CD14-positive monocyte (primary cell): Measurements from ENCODE around the gene C20orf144. TPM values are rescaled to one million over a fixed set of nuclear protein-coding genes. Genes with fewer than 3 reads are reported as not detected.

Experiments used
- DNase-seq, 3 donors: peaks; one replicate each; pipeline ENCODE4 v3.0.0-alpha.2; 2011 to 2022
- H2AFZ ChIP-seq: 2 replicates; pipeline ENCODE4 v1.6.0; 2012; ENCODE audit warnings: mild to moderate bottlenecking, low read depth, low read length, inconsistent platforms; ENCODE audit not compliant: insufficient read depth, poor library complexity, severe bottlenecking
- H3K27ac ChIP-seq, 2 donors: 1 replicate in 1 of 2; 2 replicates in 1 of 2; pipeline ENCODE4 v1.5.1; 2012 to 2013; ENCODE audit warnings: low read length in 2 of 2, control low read depth in 1 of 2, inconsistent platforms in 1 of 2, low read depth in 1 of 2, mild to moderate bottlenecking in 1 of 2
- H3K27me3 ChIP-seq, 2 donors: one replicate each; pipeline versions ENCODE4 v1.6.0 to v1.6.1; 2011 to 2013; ENCODE audit warnings: low read length in 2 of 2; ENCODE audit not compliant: control insufficient read depth in 2 of 2, insufficient read depth in 2 of 2
- H3K36me3 ChIP-seq, 2 donors: replicated peaks in 1 of 2; 1 replicate in 1 of 2; 2 replicates in 1 of 2; pipeline versions ENCODE4 v1.5.1 to v1.6.1; 2012 to 2013; ENCODE audit warnings: low read length in 2 of 2, control low read depth in 1 of 2, inconsistent platforms in 1 of 2, mild to moderate bottlenecking in 1 of 2; ENCODE audit not compliant: insufficient read depth in 2 of 2, control insufficient read depth in 1 of 2
- H3K4me1 ChIP-seq, 2 donors: 1 replicate in 1 of 2; 2 replicates in 1 of 2; pipeline versions ENCODE4 v1.5.1 to v1.6.1; 2012 to 2013; ENCODE audit warnings: low read length in 2 of 2, control low read depth in 1 of 2, inconsistent platforms in 1 of 2, mild to moderate bottlenecking in 1 of 2, moderate library complexity in 1 of 2; ENCODE audit not compliant: insufficient read depth in 2 of 2, control insufficient read depth in 1 of 2
- H3K4me2 ChIP-seq: replicated peaks from 2 replicates; pipeline ENCODE3; 2012; ENCODE audit warnings: low read length, moderate library complexity, mild to moderate bottlenecking; ENCODE audit not compliant: poor library complexity, severe bottlenecking; ENCODE audit errors: extremely low read depth
- H3K4me3 ChIP-seq, 3 experiments: fragments of 200-600 bp in 1 of 3; sonication (generic) in 1 of 3; replicated peaks in 1 of 3; 1 replicate in 2 of 3; 2 replicates in 1 of 3; pipeline ENCODE4 v1.5.1; 2011 to 2013; ENCODE audit warnings: low read length in 3 of 3, mild to moderate bottlenecking in 3 of 3, control low read depth in 2 of 3, low read depth in 2 of 3, inconsistent platforms in 1 of 3, moderate library complexity in 1 of 3
- H3K79me2 ChIP-seq: 2 replicates; pipeline ENCODE4 v1.6.0; 2012; ENCODE audit warnings: mild to moderate bottlenecking, control low read depth, inconsistent platforms, low read length, moderate library complexity; ENCODE audit not compliant: insufficient read depth
- H3K9ac ChIP-seq: 2 replicates; pipeline ENCODE4 v1.6.0; 2017; ENCODE audit warnings: low read length, mild to moderate bottlenecking; ENCODE audit not compliant: insufficient read depth, poor library complexity, severe bottlenecking
- H3K9me3 ChIP-seq, 2 donors: replicated peaks in 1 of 2; 1 replicate in 1 of 2; 2 replicates in 1 of 2; pipeline versions ENCODE4 v1.5.1 to v1.6.1; 2012 to 2013; ENCODE audit warnings: low read length in 2 of 2, control low read depth in 1 of 2; ENCODE audit not compliant: control insufficient read depth in 1 of 2, insufficient read depth in 1 of 2
- H4K20me1 ChIP-seq: 2 replicates; pipeline ENCODE4 v1.6.0; 2012; ENCODE audit warnings: mild to moderate bottlenecking, low read length, control low read depth, moderate library complexity; ENCODE audit not compliant: insufficient read depth
- H3K27ac Mint-ChIP-seq, 7 donors: one replicate each; pipeline ENCODE4 v1.8.0; 2020; ENCODE audit warnings: mild to moderate bottlenecking in 7 of 7, mixed read lengths in 7 of 7, moderate library complexity in 6 of 7, inconsistent platforms in 2 of 7
- H3K27me3 Mint-ChIP-seq, 3 donors: one replicate each; pipeline ENCODE4 v1.8.0; 2021 to 2022; ENCODE audit warnings: low read depth in 3 of 3, mild to moderate bottlenecking in 3 of 3, mixed read lengths in 3 of 3, moderate library complexity in 3 of 3, inconsistent platforms in 1 of 3
- H3K36me3 Mint-ChIP-seq, 2 donors: one replicate each; pipeline ENCODE4 v1.8.0; 2020; ENCODE audit warnings: mixed read lengths in 2 of 2, inconsistent platforms in 1 of 2, mild to moderate bottlenecking in 1 of 2
- H3K4me1 Mint-ChIP-seq: one replicate; pipeline ENCODE4 v1.8.0; 2020; ENCODE audit warnings: mild to moderate bottlenecking, mixed read lengths
- H3K4me3 Mint-ChIP-seq, 2 donors: one replicate each; pipeline ENCODE4 v1.8.0; 2020; ENCODE audit warnings: mild to moderate bottlenecking in 2 of 2, mixed read lengths in 2 of 2, moderate library complexity in 1 of 2
- H3K9me3 Mint-ChIP-seq, 7 donors: one replicate each; pipeline ENCODE4 v1.8.0; 2020 to 2022; ENCODE audit warnings: mixed read lengths in 7 of 7, mild to moderate bottlenecking in 6 of 7, moderate library complexity in 6 of 7, inconsistent platforms in 2 of 7
- CTCF ChIP-seq: fragments of 200-600 bp; IDR thresholded peaks from one replicate; pipeline ENCODE4 v1.8.0; 2022; ENCODE audit warnings: antibody characterized with exemption, mild to moderate bottlenecking
- WGBS: methylation state at CpG from one replicate; pipeline ENCODE4 v1.1.5; 2013; ENCODE audit warnings: missing lambda C conversion rate; ENCODE audit not compliant: insufficient coverage; 5-methylcytosine and 5-hydroxymethylcytosine counted together
- intact Hi-C, 2 donors: fragments of 100-400 bp; cut with micrococcal nuclease; formaldehyde crosslinking; loops; one replicate each; pipeline versions ENCODE4 v1.15.0 to v1.15.1; 2023
- polyA plus RNA-seq, 3 donors: library from polyadenylated mRNA; depleted of rRNA in 1 of 3; unstranded in 2 of 3; stranded (reverse) in 1 of 3; fragments of 300-500 nt in 2 of 3; fragments of >200 nt in 1 of 3; fragmentation: Illumina TruSeq in 2 of 3; gene quantifications; 1 replicate in 2 of 3; 2 replicates in 1 of 3; pipeline ENCODE4 v1.2.3, GENCODE V29; 2012 to 2021

Gene C20orf144
- polyA plus RNA-seq, 3 donors: 0.13 TPM; not detected in 2

- Histone ChIP-seq H3K27ac (no peak overlapping the region), H3K36me3 (no peaks in the 10 kb centered on the region), H4K20me1 (peaks cover 9% of the 10 kb centered on the region), H3K79me2 (no peaks in the 10 kb centered on the region), H3K9me3 (no peaks in the 10 kb centered on the region), H3K4me2 (no peak overlapping the region), H3K27me3 (no peaks in the 10 kb centered on the region), H3K9ac (no peak overlapping the region), H3K4me3 (no peak overlapping the region), H2AFZ (no peak overlapping the region), H3K4me1 (peaks cover 25 to 39% of the 10 kb centered on the region in 2 donors)
- Mint-ChIP-seq H3K4me3 (no peak overlapping the region), H3K36me3 (peaks cover 2 to 17% of the 10 kb centered on the region in 2 donors), H3K27me3 (peaks cover 2 to 8% (median 3%) of the 10 kb centered on the region in 3 donors), H3K27ac (peak overlapping the region in 1 of 7 donors; percentile 47), H3K4me1 (peaks cover 27% of the 10 kb centered on the region), H3K9me3 (no peaks in the 10 kb centered on the region)
- 96% methylated on average over 5 of the region's 8 CpGs for WGBS
- no peak for DNase-seq
- intact Hi-C loops: loop anchor here in 1 of 2 donors (5.0 kb wide), 1 partner anchor 229 kb away; the partner anchor contains the start of gene SNTA1
- TF ChIP-seq CTCF: no peak
These were observed 9.6 kb downstream of the C20orf144 start for GRCh38 chr20:33671573-33672288.

- Histone ChIP-seq H4K20me1 (peaks cover 9% of the 10 kb centered on the region), H3K9me3 (no peaks in the 10 kb centered on the region), H3K27ac (no peak overlapping the region), H3K27me3 (no peaks in the 10 kb centered on the region), H3K36me3 (no peaks in the 10 kb centered on the region), H3K9ac (no peak overlapping the region), H3K4me3 (no peak overlapping the region), H2AFZ (no peak overlapping the region), H3K4me2 (no peak overlapping the region), H3K79me2 (no peaks in the 10 kb centered on the region), H3K4me1 (peaks cover 22 to 31% of the 10 kb centered on the region in 2 donors)
- intact Hi-C loops: loop anchor here in 1 of 2 donors (5.0 kb wide), 1 partner anchor 230 kb away; the partner anchor contains the start of gene SNTA1
- peaks cover 24% of the 10 kb centered on the region for H3K4me1 Mint-ChIP-seq
- H3K27ac Mint-ChIP-seq: no peak overlapping the region
- peaks cover 2 to 8% (median 3%) of the 10 kb centered on the region in 3 donors for H3K27me3 Mint-ChIP-seq
- WGBS: 73% methylated on average over 15 of the region's 17 CpGs
- peaks cover 5 to 18% of the 10 kb centered on the region in 2 donors for H3K36me3 Mint-ChIP-seq
- no peak overlapping the region for H3K4me3 Mint-ChIP-seq
- DNase-seq: no peak
- H3K9me3 Mint-ChIP-seq: no peaks in the 10 kb centered on the region
- no peak for TF ChIP-seq CTCF
These were observed 10.4 kb downstream of the C20orf144 start for GRCh38 chr20:33672426-33673113.
